GM12801 (cell line): ENCODE results near the gene RHCE.

Experiments used
- CTCF ChIP-seq: IDR thresholded peaks from one replicate; pipeline ENCODE4 v1.5.1; 2011; ENCODE audit warnings: control low read depth; ENCODE audit not compliant: insufficient read length; ENCODE audit errors: extremely low read depth

Gene RHCE

GRCh38 chr1:25442178-25442577 is 21.6 kb upstream of the RHCE start:
- no peak for TF ChIP-seq CTCF

DNA sequence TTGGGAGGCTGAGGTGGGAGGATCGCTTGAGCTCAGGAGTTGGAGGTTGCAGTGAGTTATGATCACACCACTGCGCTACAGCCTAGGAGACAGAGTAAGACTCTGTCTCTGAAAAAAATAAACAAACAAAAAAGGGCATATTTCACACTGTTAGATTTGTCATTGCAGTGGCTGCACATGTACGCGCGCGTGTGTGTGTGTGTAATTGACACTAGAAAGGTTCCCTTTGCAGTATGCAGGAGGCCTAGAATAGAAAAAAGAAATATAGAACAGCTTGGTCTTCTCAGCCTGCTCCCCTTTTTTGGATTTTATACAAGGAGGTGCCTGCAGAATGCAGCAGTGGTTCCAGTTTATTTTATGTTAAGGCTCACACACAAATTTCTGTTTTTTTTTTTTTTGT is 18.7 kb upstream of the RHCE start:
- TF ChIP-seq CTCF: no peak

- TF ChIP-seq CTCF: no peak
Observed at GRCh38 chr1:25437672-25438071, 17.0 kb upstream of the RHCE start.

GRCh38 chr1:25435397-25436108 is 14.9 kb upstream of the RHCE start:
- TF ChIP-seq CTCF: no peak

- no peak for TF ChIP-seq CTCF
Observed at GRCh38 chr1:25433389-25434186, 13.0 kb upstream of the RHCE start.

DNA sequence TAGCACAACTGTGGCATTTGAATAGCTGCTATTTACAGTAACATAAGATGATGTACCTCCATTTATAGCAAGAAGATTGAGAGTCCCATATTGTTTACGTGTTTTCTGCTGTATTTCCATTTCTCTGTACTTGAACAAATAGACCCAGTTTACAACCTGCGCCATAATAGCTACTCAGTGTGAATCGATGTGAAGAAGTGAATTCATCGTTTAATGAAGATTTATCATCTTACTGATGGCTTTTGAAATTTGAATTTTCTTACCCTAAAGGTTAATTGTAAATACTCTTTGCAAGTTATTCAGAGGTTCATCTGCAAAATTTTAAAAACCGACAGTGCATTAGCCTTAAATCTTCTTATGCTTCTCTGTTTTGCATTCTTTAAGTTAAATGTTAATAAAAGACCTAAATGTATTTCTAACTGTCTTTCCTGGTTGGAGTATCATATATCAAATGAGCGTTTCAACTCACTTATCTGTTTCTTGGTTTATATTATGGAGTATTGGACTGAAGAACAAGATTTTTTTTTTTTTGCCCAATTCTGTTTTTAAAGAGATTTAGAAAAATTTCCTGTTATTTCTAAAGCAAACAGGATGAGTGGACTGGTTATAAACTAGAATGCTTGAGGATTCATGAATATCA is 12.2 kb upstream of the RHCE start:
- no peak for TF ChIP-seq CTCF

DNA sequence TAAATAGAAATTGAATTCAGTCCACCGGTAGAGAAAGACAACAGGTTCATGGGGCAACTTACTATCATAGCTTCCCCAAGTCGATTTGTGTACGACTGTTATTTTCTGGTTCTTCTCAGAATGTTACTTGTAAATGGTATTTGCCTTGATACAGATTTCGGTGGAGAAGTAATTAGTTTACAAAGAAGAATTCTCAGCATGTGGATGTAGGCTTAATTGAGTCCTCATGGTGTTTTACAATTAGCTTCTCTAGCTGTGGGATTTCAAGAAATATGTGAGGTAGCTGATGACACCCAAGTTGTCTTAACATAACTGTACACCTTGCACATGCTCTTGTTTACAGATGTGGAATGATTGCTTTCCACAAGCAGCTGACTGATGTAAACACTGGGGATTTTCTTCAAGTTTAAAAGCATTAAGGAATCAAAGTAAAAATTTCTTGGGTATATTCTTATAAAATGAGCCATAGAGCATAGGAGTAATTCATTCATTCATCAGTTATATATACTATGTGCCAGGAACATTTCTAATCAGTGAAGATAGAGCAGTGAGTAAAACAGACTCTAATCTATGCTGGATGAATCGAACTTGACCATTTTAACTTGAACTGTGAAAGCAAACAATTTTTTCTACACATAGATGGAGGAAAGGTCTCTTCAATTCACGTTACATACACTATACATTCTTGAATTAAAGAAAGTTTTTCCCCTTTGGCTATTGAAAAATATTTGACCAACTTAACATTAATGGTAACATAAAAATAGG is 11.5 kb upstream of the RHCE start:
- TF ChIP-seq CTCF: no peak
